Measurements from ENCODE around the gene FCAMR.
A peak's percentile ranks its signal among the peaks of the same experiment; 100 is the strongest.

The FCAMR gene

GRCh38 chr1:206909161-206909882, 60.9 kb downstream of the FCAMR start:
- peak overlapping the region; percentile 45 to 50 for H3K4me3 ChIP-seq (replicated peaks in 1 of 2; ENCODE audit: low read depth in 2 of 2, low read length in 2 of 2)
- peak in 1 of 2 donors; percentile 55 for DNase-seq (ENCODE audit: low read depth in 2 of 2)
- no peak for TF ChIP-seq CTCF (IDR thresholded peaks at IDR 0.05; ENCODE audit: low read depth, low read length)

GRCh38 chr1:206908038-206908437, 62.2 kb downstream of the FCAMR start:
- H3K4me3 ChIP-seq (replicated peaks in 1 of 2; ENCODE audit: low read depth in 2 of 2, low read length in 2 of 2): no peak overlapping the region
- no peak for DNase-seq (ENCODE audit: low read depth in 2 of 2)
- TF ChIP-seq CTCF (IDR thresholded peaks at IDR 0.05; ENCODE audit: low read depth, low read length): no peak
